ENCODE measurements around the gene DYNC1I2.
"Not testable (repeated sequence)": the region's sequence is repeated elsewhere in the genome, so short reads cannot be mapped to it uniquely, and the experiment has no call there.

DYNC1I2 gene

GRCh38 chr2:171712051-171712450 lies 24.8 kb downstream of the DYNC1I2 start:
- DNase-seq (ENCODE audit: low read depth in 1 of 2, low spot score in 1 of 2), result no peak

DNA sequence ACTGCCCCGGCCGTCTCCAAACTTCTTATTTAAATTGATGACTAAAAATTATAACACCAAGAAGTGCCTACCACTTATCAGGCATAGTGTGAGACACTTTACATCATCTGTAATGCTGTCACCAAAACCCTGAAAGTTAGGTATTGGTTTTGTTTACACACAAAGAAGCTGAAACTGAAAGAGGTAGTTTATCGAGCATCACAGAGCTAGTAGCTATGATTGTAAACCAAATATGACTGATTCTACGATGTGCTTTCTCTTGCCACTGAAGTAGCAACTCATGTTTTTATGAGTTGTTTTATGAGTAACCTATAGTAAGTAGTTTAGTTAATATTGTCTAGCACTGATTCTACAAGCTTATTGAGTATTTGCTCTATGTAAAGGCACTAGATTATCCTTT lies 31.5 kb downstream of the DYNC1I2 start:
- DNase-seq (ENCODE audit: low read depth in 1 of 2, low spot score in 1 of 2), result no peak

DNA sequence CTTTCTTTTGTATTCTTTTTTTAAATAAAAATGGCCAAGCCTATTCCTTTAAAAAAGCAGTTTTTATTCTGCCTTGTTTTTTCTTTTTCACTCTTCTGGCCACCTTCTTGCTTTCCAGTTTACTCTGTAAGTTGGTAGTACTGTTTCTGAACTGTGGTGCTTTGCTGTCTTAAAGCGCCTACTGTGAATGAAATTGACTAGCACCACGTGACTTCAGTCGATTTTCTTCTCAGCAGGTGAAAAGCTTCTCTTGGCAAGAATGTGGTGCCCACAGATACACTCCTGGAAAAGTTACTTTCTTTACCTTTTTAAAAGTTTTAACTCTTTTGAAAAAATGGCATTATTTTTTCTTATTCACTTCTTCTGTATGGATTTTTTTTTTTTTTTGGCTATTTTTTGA lies 32.4 kb downstream of the DYNC1I2 start:
- DNase-seq (ENCODE audit: low read depth in 1 of 2, low spot score in 1 of 2), result no peak

GRCh38 chr2:171723716-171724683 lies 36.7 kb downstream of the DYNC1I2 start:
- DNase-seq (ENCODE audit: low read depth in 1 of 2, low spot score in 1 of 2), result no peak

DNA sequence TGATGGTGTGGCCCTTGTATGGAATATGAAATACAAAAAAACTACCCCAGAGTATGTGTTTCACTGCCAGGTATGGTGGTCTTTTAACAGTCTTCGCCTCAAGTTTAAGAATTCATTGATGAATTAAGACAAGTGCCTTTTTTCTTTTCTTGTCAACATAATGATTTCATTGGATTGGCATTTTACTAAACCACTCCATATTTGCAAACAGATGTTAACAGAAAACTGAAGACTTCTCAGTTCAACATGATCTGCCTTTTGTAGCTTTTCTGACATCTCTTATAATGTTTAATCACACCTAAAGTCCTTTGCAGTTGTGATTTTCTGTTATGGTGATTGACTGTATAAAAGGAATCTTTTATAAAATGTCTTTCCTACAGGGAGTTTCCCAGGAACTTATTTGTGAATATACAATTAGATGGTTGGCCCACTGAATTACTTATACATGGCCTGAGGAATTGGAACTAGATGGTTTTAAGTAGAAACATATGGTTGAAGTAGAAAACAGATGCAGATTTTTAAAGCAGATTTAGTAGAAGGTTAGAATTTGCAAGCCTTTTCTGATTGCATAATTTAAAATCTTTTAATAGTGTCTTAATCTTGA lies 39.7 kb downstream of the DYNC1I2 start:
- DNase-seq (ENCODE audit: low read depth in 1 of 2, low spot score in 1 of 2), result no peak

- no peak for DNase-seq (ENCODE audit: low read depth in 1 of 2, low spot score in 1 of 2)
Observed at GRCh38 chr2:171728989-171729951, 42.0 kb downstream of the DYNC1I2 start.

GRCh38 chr2:171729952-171730317 lies 42.7 kb downstream of the DYNC1I2 start:
- no peak for DNase-seq (ENCODE audit: low read depth in 1 of 2, low spot score in 1 of 2)

- DNase-seq (ENCODE audit: low read depth in 1 of 2, low spot score in 1 of 2), result no peak
Observed at GRCh38 chr2:171735991-171736710, 48.9 kb downstream of the DYNC1I2 start.

GRCh38 chr2:171741189-171741588 lies 53.9 kb downstream of the DYNC1I2 start:
- no peak for DNase-seq (ENCODE audit: low read depth in 1 of 2, low spot score in 1 of 2)

GRCh38 chr2:171742760-171743159 lies 55.5 kb downstream of the DYNC1I2 start:
- DNase-seq (ENCODE audit: low read depth in 1 of 2, low spot score in 1 of 2), result no peak

DNA sequence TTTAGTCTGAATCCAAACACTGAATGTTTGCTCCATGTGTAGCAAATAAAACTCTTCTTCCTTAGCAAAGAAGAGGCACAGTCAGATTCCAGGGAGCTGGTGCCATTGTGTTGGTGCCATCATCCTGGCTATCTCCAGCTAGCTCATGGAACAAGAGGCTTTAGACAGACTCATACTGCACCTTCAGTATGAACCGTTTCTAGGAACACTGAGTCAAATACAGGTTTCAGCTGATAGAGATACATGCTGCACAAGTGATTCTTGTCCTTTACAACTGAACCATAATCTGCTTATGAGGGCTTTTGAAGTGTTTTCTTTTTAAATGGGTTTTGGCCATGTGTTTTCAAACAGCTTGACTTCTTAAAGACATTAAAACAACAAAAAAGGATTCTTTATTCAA lies 57.9 kb downstream of the DYNC1I2 start:
- no peak for DNase-seq (ENCODE audit: low read depth in 1 of 2, low spot score in 1 of 2)

GRCh38 chr2:171745806-171746205 lies 58.5 kb downstream of the DYNC1I2 start:
- no peak for DNase-seq (ENCODE audit: low read depth in 1 of 2, low spot score in 1 of 2)

GRCh38 chr2:171747371-171747770 lies 60.1 kb downstream of the DYNC1I2 start:
- DNase-seq (ENCODE audit: low read depth in 1 of 2, low spot score in 1 of 2), result no peak

GRCh38 chr2:171754254-171754939 lies 67.1 kb downstream of the DYNC1I2 start:
- DNase-seq (ENCODE audit: low read depth in 1 of 2, low spot score in 1 of 2), result no peak

DNA sequence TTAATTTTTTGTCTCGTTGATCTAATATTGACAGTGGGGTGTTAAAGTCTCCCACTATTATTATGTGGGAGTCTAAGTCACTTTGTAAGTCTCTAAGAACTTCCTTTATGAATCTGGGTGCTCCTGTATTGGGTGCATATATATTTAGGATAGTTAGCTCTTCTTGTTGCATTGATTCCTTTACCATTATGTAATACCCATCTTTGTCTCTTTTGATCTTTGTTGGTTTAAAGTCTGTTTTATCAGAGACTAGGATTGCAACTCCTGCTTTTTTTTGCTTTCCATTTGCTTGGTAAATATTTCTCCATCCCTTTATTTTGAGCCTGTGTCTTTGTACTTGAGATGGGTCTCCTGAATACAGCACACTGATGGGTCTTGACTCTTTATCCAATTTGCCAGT lies 71.5 kb downstream of the DYNC1I2 start:
- not testable (repeated sequence) for DNase-seq (ENCODE audit: low read depth in 1 of 2, low spot score in 1 of 2)

GRCh38 chr2:171761176-171761575 lies 73.9 kb downstream of the DYNC1I2 start:
- DNase-seq (ENCODE audit: low read depth in 1 of 2, low spot score in 1 of 2), result not testable (repeated sequence)

- no peak for DNase-seq (ENCODE audit: low read depth in 1 of 2, low spot score in 1 of 2)
Observed at GRCh38 chr2:171762879-171763573, 75.8 kb downstream of the DYNC1I2 start.

- no peak for DNase-seq (ENCODE audit: low read depth in 1 of 2, low spot score in 1 of 2)
Observed at GRCh38 chr2:171763602-171764001, 76.3 kb downstream of the DYNC1I2 start.

DNA sequence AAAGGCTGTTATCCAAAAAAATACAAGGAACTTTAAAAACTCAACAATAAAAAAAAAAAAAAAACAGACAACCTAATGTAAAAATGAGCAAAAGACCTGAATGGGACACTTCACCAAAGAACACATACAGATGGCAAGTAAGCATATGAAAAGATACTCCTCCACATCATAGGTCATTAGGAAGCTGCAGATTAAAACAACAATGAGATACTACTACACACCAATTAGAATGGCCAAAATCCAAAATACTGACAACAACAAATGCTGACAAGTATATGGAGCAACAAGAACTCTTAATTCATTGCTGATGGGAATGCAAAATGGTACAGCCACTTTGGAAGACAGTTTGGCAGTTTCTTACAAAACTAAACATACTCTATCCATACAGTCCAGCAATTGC lies 84.2 kb downstream of the DYNC1I2 start:
- no peak for DNase-seq (ENCODE audit: low read depth in 1 of 2, low spot score in 1 of 2)

DNA sequence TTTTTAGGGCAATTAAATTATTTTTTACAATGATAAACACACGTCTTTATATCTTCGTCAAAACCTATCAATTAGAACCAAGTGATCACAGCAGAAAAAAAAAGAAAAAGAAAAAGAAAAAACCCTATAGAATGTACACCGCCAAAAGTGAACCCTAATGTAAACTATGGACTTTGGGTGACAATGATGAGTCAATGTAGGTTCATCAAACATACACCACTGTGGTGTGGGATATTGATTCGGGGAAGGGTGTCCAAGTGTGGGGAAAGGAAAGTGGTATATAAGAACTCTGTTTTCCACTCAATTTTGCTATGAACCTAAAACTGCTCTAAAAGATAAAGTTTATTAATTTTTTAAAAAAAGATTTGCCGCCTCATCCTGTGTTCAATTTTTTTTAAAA lies 85.1 kb downstream of the DYNC1I2 start:
- no peak for DNase-seq (ENCODE audit: low read depth in 1 of 2, low spot score in 1 of 2)
